A673 (cell line): ENCODE measurements around the gene SLC9A4. TPM values are rescaled to one million over a fixed set of nuclear protein-coding genes. Genes with fewer than 3 reads are reported as not detected.

ENCODE experiments used
- BruUV-seq: library from RNA; stranded (reverse); fragments of 400-500 nt; replicated peaks from 2 replicates; lab custom pipeline; 2021; lab: Mats Ljungman, UMichigan
- CTCF ChIA-PET: fragments of 300-600 bp; sonication (Branson Sonifier 250); formaldehyde crosslinking; loops from one replicate; lab custom pipeline; 2022; ENCODE audit warnings: antibody characterized with exemption; lab: Charles Lee
- POLR2A ChIA-PET: fragments of 300-600 bp; sonication (Branson Sonifier 250); formaldehyde crosslinking; loops from one replicate; lab custom pipeline; 2022; ENCODE audit warnings: antibody characterized with exemption; ENCODE audit not compliant: low non-redundant PET; lab: Charles Lee
- DNase-seq: peaks from one replicate; pipeline ENCODE4 v3.0.0-alpha.2; 2015; ENCODE audit warnings: low spot score
- H3K27ac ChIP-seq: fragments of 200-600 bp; sonication (generic); 2 replicates; pipeline ENCODE4 v1.5.1; 2016; ENCODE audit warnings: mixed run types, low read depth, mild to moderate bottlenecking, mixed read lengths, antibody characterized with exemption, low read length; ENCODE audit not compliant: poor library complexity, severe bottlenecking
- H3K27me3 ChIP-seq: fragments of 200-600 bp; sonication (generic); replicated peaks from 2 replicates; pipeline ENCODE4 v1.6.1; 2017; ENCODE audit warnings: mixed run types, low read depth, mild to moderate bottlenecking, mixed read lengths, antibody characterized with exemption, low read length; ENCODE audit not compliant: insufficient read depth, poor library complexity
- H3K36me3 ChIP-seq: fragments of 200-600 bp; sonication (generic); 2 replicates; pipeline ENCODE4 v1.6.1; 2016; ENCODE audit warnings: mixed run types, mild to moderate bottlenecking, mixed read lengths, antibody characterized with exemption, low read length; ENCODE audit not compliant: insufficient read depth, poor library complexity, severe bottlenecking
- H3K4me1 ChIP-seq: fragments of 200-600 bp; sonication (generic); 2 replicates; pipeline ENCODE4 v1.6.1; 2017; ENCODE audit warnings: mixed run types, mild to moderate bottlenecking, mixed read lengths, antibody characterized with exemption, low read length; ENCODE audit not compliant: insufficient read depth, poor library complexity, severe bottlenecking
- H3K4me3 ChIP-seq: fragments of 200-600 bp; sonication (generic); 2 replicates; pipeline ENCODE4 v1.5.1; 2016; ENCODE audit warnings: low read depth, mixed run types, mild to moderate bottlenecking, mixed read lengths, low read length; ENCODE audit not compliant: poor library complexity, severe bottlenecking
- H3K9me3 ChIP-seq: fragments of 200-600 bp; sonication (generic); 2 replicates; pipeline ENCODE4 v1.6.1; 2016; ENCODE audit warnings: mixed run types, low read depth, mild to moderate bottlenecking, mixed read lengths, antibody characterized with exemption, low read length; ENCODE audit not compliant: poor library complexity, severe bottlenecking
- CTCF ChIP-seq: fragments of 300-800, 200-600 bp; sonication (generic); conservative IDR thresholded peaks from 2 replicates; pipeline ENCODE4 v1.5.1; 2017; ENCODE audit warnings: low read depth, mild to moderate bottlenecking, antibody characterized with exemption, low read length, moderate library complexity, mixed read lengths
- EZH2 ChIP-seq: fragments of 200-600 bp; sonication (generic); IDR thresholded peaks from 2 replicates; pipeline ENCODE4 v1.6.1; 2017; ENCODE audit warnings: borderline replicate concordance, low read depth, mild to moderate bottlenecking, mixed read lengths, antibody characterized with exemption, low read length; ENCODE audit not compliant: poor library complexity, severe bottlenecking
- intact Hi-C: fragments of 100-400 bp; cut with micrococcal nuclease; formaldehyde crosslinking; loops from one replicate; pipeline ENCODE4 v1.10.0; 2022; ENCODE audit not compliant: unreplicated experiment
- total RNA-seq: library from RNA; stranded (reverse); gene quantifications from 2 replicates; pipeline ENCODE4 v1.2.3, GENCODE V29; 2021

Gene SLC9A4
- total RNA-seq, 1 experiment from 2014 or later, result 0.11 TPM

DNA sequence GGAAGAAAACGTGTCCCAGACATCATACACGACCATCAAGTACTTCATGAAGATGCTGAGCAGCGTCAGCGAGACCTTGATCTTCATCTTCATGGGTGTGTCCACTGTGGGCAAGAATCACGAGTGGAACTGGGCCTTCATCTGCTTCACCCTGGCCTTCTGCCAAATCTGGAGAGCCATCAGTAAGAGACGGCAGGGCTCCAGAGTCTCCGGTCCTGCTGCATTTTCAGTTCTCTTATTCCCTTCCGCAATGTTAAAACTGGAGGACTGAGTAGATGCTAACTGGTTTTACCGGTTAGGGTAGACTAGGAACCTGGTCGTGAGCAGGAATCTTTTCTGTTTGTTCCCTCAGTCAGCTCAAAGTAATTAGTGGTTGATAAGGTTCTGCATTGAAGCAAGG lies 32.3 kb downstream of the SLC9A4 start:
- DNase-seq, result no peak

GRCh38 chr2:102506743-102507142 lies 33.7 kb downstream of the SLC9A4 start:
- no peak for DNase-seq
- no peaks in the 10 kb centered on the region for H3K4me1 ChIP-seq
- H3K36me3 ChIP-seq, result no peaks in the 10 kb centered on the region
- CTCF ChIA-PET, result no interaction called here
- H3K27me3 ChIP-seq, result no peaks in the 10 kb centered on the region
- BruUV-seq, result no TSS peak
- POLR2A ChIA-PET, result no interaction called here
- TF ChIP-seq CTCF, result no peak
- TF ChIP-seq EZH2, result no peak
- no peak overlapping the region for H3K4me3 ChIP-seq
- intact Hi-C loops, result no loop called here
- no peaks in the 10 kb centered on the region for H3K9me3 ChIP-seq
- no peak overlapping the region for H3K27ac ChIP-seq

More for the DNA sequence above, 32.3 kb downstream of the SLC9A4 start:
- Histone ChIP-seq H3K36me3 (no peaks in the 10 kb centered on the region), H3K27me3 (no peaks in the 10 kb centered on the region), H3K4me1 (no peaks in the 10 kb centered on the region), H3K9me3 (no peaks in the 10 kb centered on the region), H3K27ac (no peak overlapping the region), H3K4me3 (no peak overlapping the region)
- POLR2A ChIA-PET, result no interaction called here
- intact Hi-C loops, result no loop called here
- no TSS peak for BruUV-seq
- CTCF ChIA-PET, result no interaction called here
- TF ChIP-seq EZH2, result no peak
- no peak for TF ChIP-seq CTCF

GRCh38 chr2:102508863-102509262 lies 35.8 kb downstream of the SLC9A4 start:
- no TSS peak for BruUV-seq
- ChIA-PET POLR2A (no interaction called here), CTCF (no interaction called here)
- H3K9me3 ChIP-seq, result no peaks in the 10 kb centered on the region
- no peak overlapping the region for H3K27ac ChIP-seq
- no peak overlapping the region for H3K4me3 ChIP-seq
- no peaks in the 10 kb centered on the region for H3K27me3 ChIP-seq
- H3K4me1 ChIP-seq, result no peaks in the 10 kb centered on the region
- DNase-seq, result no peak
- TF ChIP-seq CTCF (no peak), EZH2 (no peak)
- intact Hi-C loops, result no loop called here
- H3K36me3 ChIP-seq, result no peaks in the 10 kb centered on the region
